WTC11 (cell line): Measurements from ENCODE around the gene NTNG2. TPM values are rescaled to one million over a fixed set of nuclear protein-coding genes. Genes with fewer than 3 reads are reported as not detected.

Experiments
- ATAC-seq: fragments of 200-7000 bp; cut with Tn5 transposase; 2 replicates; pipeline ENCODE4 v1.10.0; 2021; ENCODE audit warnings: mild to moderate bottlenecking, moderate library complexity
- CTCF ChIA-PET: fragments of 300-600 bp; sonication (Branson Sonifier 250); formaldehyde crosslinking; loops from one replicate; lab custom pipeline; 2021; ENCODE audit warnings: antibody characterized with exemption; lab: Charles Lee
- POLR2A ChIA-PET: fragments of 350-600 bp; sonication (Branson Sonifier 250); formaldehyde crosslinking; loops from one replicate; lab custom pipeline; 2021; ENCODE audit warnings: antibody characterized with exemption; lab: Charles Lee
- DNase-seq: peaks from one replicate; pipeline ENCODE4 v3.0.0; 2021; ENCODE audit warnings: low spot score
- H3K27ac Mint-ChIP-seq: 2 replicates; pipeline ENCODE4 v1.8.0; 2021; ENCODE audit warnings: mixed read lengths
- H3K27me3 Mint-ChIP-seq: 2 replicates; pipeline ENCODE4 v1.8.0; 2021; ENCODE audit warnings: low read depth, mild to moderate bottlenecking, moderate library complexity, mixed read lengths
- H3K36me3 Mint-ChIP-seq: 2 replicates; pipeline ENCODE4 v1.8.0; 2021; ENCODE audit warnings: mixed read lengths
- H3K4me1 Mint-ChIP-seq: 2 replicates; pipeline ENCODE4 v1.8.0; 2022; ENCODE audit warnings: mixed read lengths
- H3K4me3 Mint-ChIP-seq: 2 replicates; pipeline ENCODE4 v1.8.0; 2021; ENCODE audit warnings: mild to moderate bottlenecking, moderate library complexity, mixed read lengths
- H3K9me3 Mint-ChIP-seq: 2 replicates; pipeline ENCODE4 v1.8.0; 2021; ENCODE audit warnings: mixed read lengths
- AFF4 ChIP-seq: sonication (generic); formaldehyde crosslinking; IDR thresholded peaks from 2 replicates; pipeline ENCODE4 v1.8.1; 2023; ENCODE audit warnings: mild to moderate bottlenecking, missing genetic modification reagents, borderline replicate concordance
- E2F5 ChIP-seq: sonication (generic); formaldehyde crosslinking; IDR thresholded peaks from 2 replicates; pipeline ENCODE4 v1.8.1; 2022; ENCODE audit warnings: mild to moderate bottlenecking, moderate library complexity, missing genetic modification reagents
- ELF4 ChIP-seq: sonication (generic); formaldehyde crosslinking; IDR thresholded peaks from 2 replicates; pipeline ENCODE4 v1.8.1; 2022; ENCODE audit warnings: low read depth, mild to moderate bottlenecking, moderate library complexity, missing genetic modification reagents
- EMX1 ChIP-seq: fragments of 250-450 bp; sonication (Bioruptor Pico); IDR thresholded peaks from 2 replicates; pipeline ENCODE4 v1.8.0; 2021; ENCODE audit warnings: mild to moderate bottlenecking
- ERG ChIP-seq: fragments of 250-450 bp; sonication (Bioruptor Pico); IDR thresholded peaks from 2 replicates; pipeline ENCODE4 v1.8.0; 2021; ENCODE audit warnings: mild to moderate bottlenecking
- FOXJ3 ChIP-seq: sonication (generic); formaldehyde crosslinking; IDR thresholded peaks from 2 replicates; pipeline ENCODE4 v1.9.0; 2021; ENCODE audit warnings: missing genetic modification reagents, mild to moderate bottlenecking, borderline replicate concordance
- GABPB1 ChIP-seq: sonication (generic); formaldehyde crosslinking; IDR thresholded peaks from 2 replicates; pipeline ENCODE4 v1.8.1; 2023; ENCODE audit warnings: mild to moderate bottlenecking, missing genetic modification reagents
- GRHL2 ChIP-seq: fragments of 250-450 bp; sonication (Bioruptor Pico); IDR thresholded peaks from 2 replicates; pipeline ENCODE4 v1.8.0; 2022; ENCODE audit warnings: mild to moderate bottlenecking, moderate library complexity; ENCODE audit not compliant: insufficient replicate concordance, severe bottlenecking
- MYBL2 ChIP-seq: sonication (generic); formaldehyde crosslinking; IDR thresholded peaks from 2 replicates; pipeline ENCODE4 v1.8.1; 2023; ENCODE audit warnings: mild to moderate bottlenecking, moderate library complexity, missing genetic modification reagents
- NR1H2 ChIP-seq: sonication (generic); formaldehyde crosslinking; IDR thresholded peaks from 2 replicates; pipeline ENCODE4 v1.9.0; 2021; ENCODE audit warnings: mild to moderate bottlenecking, moderate library complexity, missing genetic modification reagents
- NR2C2 ChIP-seq: sonication (generic); formaldehyde crosslinking; IDR thresholded peaks from 2 replicates; pipeline ENCODE4 v1.8.0; 2022; ENCODE audit warnings: mild to moderate bottlenecking, missing genetic modification reagents
- NR3C1 ChIP-seq: sonication (generic); formaldehyde crosslinking; conservative IDR thresholded peaks from 2 replicates; pipeline ENCODE4 v1.8.1; 2023; ENCODE audit warnings: low read depth, mild to moderate bottlenecking, missing genetic modification reagents
- PRDM15 ChIP-seq: sonication (generic); formaldehyde crosslinking; IDR thresholded peaks from 2 replicates; pipeline ENCODE4 v1.8.0; 2022; ENCODE audit warnings: missing genetic modification reagents
- RELA ChIP-seq: sonication (generic); formaldehyde crosslinking; IDR thresholded peaks from 2 replicates; pipeline ENCODE4 v1.8.1; 2022; ENCODE audit warnings: missing genetic modification reagents, mild to moderate bottlenecking, borderline replicate concordance
- RORB ChIP-seq: fragments of 250-450 bp; sonication (Bioruptor Pico); IDR thresholded peaks from 2 replicates; pipeline ENCODE4 v1.9.0; 2021; ENCODE audit warnings: mild to moderate bottlenecking
- SMAD4 ChIP-seq: sonication (generic); formaldehyde crosslinking; IDR thresholded peaks from 2 replicates; pipeline ENCODE4 v1.8.0; 2022; ENCODE audit warnings: mild to moderate bottlenecking, missing genetic modification reagents
- TEAD1 ChIP-seq: sonication (generic); formaldehyde crosslinking; IDR thresholded peaks from 2 replicates; pipeline ENCODE4 v1.8.0; 2022; ENCODE audit warnings: mild to moderate bottlenecking, missing genetic modification reagents
- ZBTB21 ChIP-seq: sonication (generic); formaldehyde crosslinking; IDR thresholded peaks from 2 replicates; pipeline ENCODE4 v1.8.1; 2023; ENCODE audit warnings: mild to moderate bottlenecking, missing genetic modification reagents, borderline replicate concordance
- ZNF121 ChIP-seq: sonication (generic); formaldehyde crosslinking; IDR thresholded peaks from 2 replicates; pipeline ENCODE4 v1.8.0; 2023; ENCODE audit warnings: missing genetic modification reagents
- total RNA-seq: library from RNA; stranded (reverse); gene quantifications from 3 replicates; pipeline ENCODE4 v1.2.3, GENCODE V29; 2021

NTNG2 gene
- total RNA-seq, 1 experiment from 2014 or later = 3.1 TPM

- no peak overlapping the region for H3K27ac Mint-ChIP-seq
- ATAC-seq (no peak), DNase-seq (no peak)
- no peak for TF ChIP-seq TEAD1
- no peak for TF ChIP-seq ELF4 (CRISPR knock-in tag)
- no peak for TF ChIP-seq FOXJ3
- TF ChIP-seq ZBTB21 = no peak
- no peak for TF ChIP-seq NR1H2
- no peak for TF ChIP-seq MYBL2 (CRISPR knock-in tag)
- no peak for TF ChIP-seq EMX1 (CRISPR knock-in tag)
- no peak for TF ChIP-seq GABPB1 (CRISPR knock-in tag)
- TF ChIP-seq PRDM15 (CRISPR knock-in tag) = no peak
- no peak for TF ChIP-seq GRHL2 (CRISPR knock-in tag)
- TF ChIP-seq AFF4 (CRISPR knock-in tag) = no peak
- H3K4me3 Mint-ChIP-seq = no peak overlapping the region
- POLR2A ChIA-PET = no interaction called here
- peaks cover 8% of the 10 kb centered on the region for H3K36me3 Mint-ChIP-seq
- H3K9me3 Mint-ChIP-seq = peaks cover 13% of the 10 kb centered on the region
- H3K4me1 Mint-ChIP-seq = peaks cover under 1% of the 10 kb centered on the region; the same call in 1 of the 2 replicates
- H3K27me3 Mint-ChIP-seq = no peaks in the 10 kb centered on the region; the same call in 1 of the 2 replicates
- CTCF ChIA-PET = interaction anchor here (1.2 kb wide), 1 partner anchor 38 kb away, joined by 5 read pairs; no protein-coding TSS in a partner anchor
Measured at GRCh38 chr9:132197315-132197714, 35.5 kb downstream of the NTNG2 start.

GRCh38 chr9:132197856-132198550, 36.1 kb downstream of the NTNG2 start:
- POLR2A ChIA-PET = no interaction called here
- peaks cover 4% of the 10 kb centered on the region; the same call in 1 of the 2 replicates for H3K4me1 Mint-ChIP-seq
- H3K27ac Mint-ChIP-seq = no peak overlapping the region
- ATAC-seq (no peak), DNase-seq (no peak)
- H3K27me3 Mint-ChIP-seq = no peaks in the 10 kb centered on the region; the same call in 1 of the 2 replicates
- H3K4me3 Mint-ChIP-seq = no peak overlapping the region
- peaks cover 13% of the 10 kb centered on the region for H3K9me3 Mint-ChIP-seq
- CTCF ChIA-PET = no interaction called here
- H3K36me3 Mint-ChIP-seq = peaks cover 8% of the 10 kb centered on the region
- no peak for TF ChIP-seq E2F5 (CRISPR knock-in tag)
- no peak for TF ChIP-seq RORB
- no peak for TF ChIP-seq TEAD1
- no peak for TF ChIP-seq NR2C2 (CRISPR knock-in tag)
- no peak for TF ChIP-seq GRHL2 (CRISPR knock-in tag)
- TF ChIP-seq SMAD4 (CRISPR knock-in tag) = no peak
- TF ChIP-seq NR3C1 (CRISPR knock-in tag) = no peak
- TF ChIP-seq ERG (CRISPR knock-in tag) = no peak
- no peak for TF ChIP-seq EMX1 (CRISPR knock-in tag)
- no peak for TF ChIP-seq ZNF121
- no peak for TF ChIP-seq AFF4 (CRISPR knock-in tag)
- no peak for TF ChIP-seq RELA
